Measurements from ENCODE around the gene ACBD4. TPM values are rescaled to one million over a fixed set of nuclear protein-coding genes. Genes with fewer than 3 reads are reported as not detected.

Gene ACBD4
- total and polyA plus RNA-seq, 2 of the 13 experiments (the other 11 are each of a cell fraction or from before 2014, with no cell fraction given) = 16.1 to 26.9 TPM

DNA sequence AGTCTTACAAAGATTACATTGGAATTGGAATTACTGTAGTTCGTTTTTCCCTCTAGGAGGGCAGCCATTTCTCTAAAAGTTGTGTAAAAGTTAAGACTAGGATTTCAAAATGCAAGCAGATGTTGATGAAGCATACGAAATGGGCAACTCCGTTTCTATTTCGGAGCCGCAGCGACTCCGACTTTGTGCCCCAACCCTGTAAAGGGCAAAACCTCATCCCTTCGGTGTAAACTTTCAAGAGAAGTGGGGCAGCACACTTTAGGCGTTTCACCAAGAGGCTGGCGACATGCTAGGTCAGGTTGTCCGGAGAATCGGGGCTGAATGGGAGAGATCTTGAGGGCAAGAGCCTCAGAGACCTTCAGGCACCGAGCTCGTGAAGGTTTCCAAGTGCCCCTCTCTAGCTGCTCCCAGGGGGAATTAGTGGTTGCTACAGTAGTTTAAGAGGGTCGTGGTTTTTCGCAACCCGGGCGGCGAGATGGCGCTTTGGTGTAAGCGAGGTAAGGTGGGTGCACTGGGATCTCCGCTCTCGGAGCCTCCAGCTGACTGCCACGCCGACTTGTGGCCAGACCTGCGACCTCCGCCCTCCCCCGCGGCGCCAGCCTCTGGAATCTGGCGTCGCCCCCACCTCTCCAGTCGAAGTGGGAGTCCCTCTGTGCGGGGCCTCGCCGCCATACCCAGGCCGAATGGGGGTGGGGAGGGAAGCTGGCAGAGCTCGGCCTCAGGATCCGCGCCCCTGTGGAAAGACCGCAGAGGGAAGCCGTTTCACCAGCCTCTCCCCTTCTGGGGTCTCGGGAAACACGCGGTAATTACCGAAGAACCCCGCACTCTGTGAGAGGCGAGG lies 25.2 kb downstream of the ACBD4 start (continued):
- no peak for TF ChIP-seq NR3C1 (CRISPR knock-in tag; IDR thresholded peaks at IDR 0.05)
- TF ChIP-seq KDM1A (CRISPR knock-in tag; IDR thresholded peaks at IDR 0.05) = no peak
- TF ChIP-seq, protein P1, sequence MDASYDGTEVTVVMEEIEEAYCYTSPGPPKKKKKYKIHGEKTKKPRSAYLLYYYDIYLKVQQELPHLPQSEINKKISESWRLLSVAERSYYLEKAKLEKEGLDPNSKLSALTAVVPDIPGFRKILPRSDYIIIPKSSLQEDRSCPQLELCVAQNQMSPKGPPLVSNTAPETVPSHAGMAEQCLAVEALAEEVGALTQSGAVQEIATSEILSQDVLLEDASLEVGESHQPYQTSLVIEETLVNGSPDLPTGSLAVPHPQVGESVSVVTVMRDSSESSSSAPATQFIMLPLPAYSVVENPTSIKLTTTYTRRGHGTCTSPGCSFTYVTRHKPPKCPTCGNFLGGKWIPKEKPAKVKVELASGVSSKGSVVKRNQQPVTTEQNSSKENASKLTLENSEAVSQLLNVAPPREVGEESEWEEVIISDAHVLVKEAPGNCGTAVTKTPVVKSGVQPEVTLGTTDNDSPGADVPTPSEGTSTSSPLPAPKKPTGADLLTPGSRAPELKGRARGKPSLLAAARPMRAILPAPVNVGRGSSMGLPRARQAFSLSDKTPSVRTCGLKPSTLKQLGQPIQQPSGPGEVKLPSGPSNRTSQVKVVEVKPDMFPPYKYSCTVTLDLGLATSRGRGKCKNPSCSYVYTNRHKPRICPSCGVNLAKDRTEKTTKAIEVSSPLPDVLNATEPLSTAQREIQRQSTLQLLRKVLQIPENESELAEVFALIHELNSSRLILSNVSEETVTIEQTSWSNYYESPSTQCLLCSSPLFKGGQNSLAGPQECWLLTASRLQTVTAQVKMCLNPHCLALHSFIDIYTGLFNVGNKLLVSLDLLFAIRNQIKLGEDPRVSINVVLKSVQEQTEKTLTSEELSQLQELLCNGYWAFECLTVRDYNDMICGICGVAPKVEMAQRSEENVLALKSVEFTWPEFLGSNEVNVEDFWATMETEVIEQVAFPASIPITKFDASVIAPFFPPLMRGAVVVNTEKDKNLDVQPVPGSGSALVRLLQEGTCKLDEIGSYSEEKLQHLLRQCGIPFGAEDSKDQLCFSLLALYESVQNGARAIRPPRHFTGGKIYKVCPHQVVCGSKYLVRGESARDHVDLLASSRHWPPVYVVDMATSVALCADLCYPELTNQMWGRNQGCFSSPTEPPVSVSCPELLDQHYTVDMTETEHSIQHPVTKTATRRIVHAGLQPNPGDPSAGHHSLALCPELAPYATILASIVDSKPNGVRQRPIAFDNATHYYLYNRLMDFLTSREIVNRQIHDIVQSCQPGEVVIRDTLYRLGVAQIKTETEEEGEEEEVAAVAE (CRISPR knock-in tag; IDR thresholded peaks at IDR 0.05; ENCODE audit: borderline replicate concordance) = no peak
- no peak for TF ChIP-seq FIP1L1 (IDR thresholded peaks at IDR 0.05; ENCODE audit: borderline replicate concordance, insufficient read depth, low read depth, low read length)
- TF ChIP-seq YEATS2 (CRISPR knock-in tag; IDR thresholded peaks at IDR 0.05; ENCODE audit: borderline replicate concordance) = no peak
- TF ChIP-seq ZNF451 (CRISPR knock-in tag; IDR thresholded peaks at IDR 0.05) = no peak
- TF ChIP-seq ZNF616 (CRISPR knock-in tag; IDR thresholded peaks at IDR 0.05; ENCODE audit: low read depth) = peak; percentile 78; the same call in 1 of the 2 replicates
- TF ChIP-seq NAIF1 (CRISPR knock-in tag; IDR thresholded peaks at IDR 0.05; ENCODE audit: borderline replicate concordance) = peak; percentile 20; the same call in 1 of the 2 replicates
- TF ChIP-seq, protein P2, sequence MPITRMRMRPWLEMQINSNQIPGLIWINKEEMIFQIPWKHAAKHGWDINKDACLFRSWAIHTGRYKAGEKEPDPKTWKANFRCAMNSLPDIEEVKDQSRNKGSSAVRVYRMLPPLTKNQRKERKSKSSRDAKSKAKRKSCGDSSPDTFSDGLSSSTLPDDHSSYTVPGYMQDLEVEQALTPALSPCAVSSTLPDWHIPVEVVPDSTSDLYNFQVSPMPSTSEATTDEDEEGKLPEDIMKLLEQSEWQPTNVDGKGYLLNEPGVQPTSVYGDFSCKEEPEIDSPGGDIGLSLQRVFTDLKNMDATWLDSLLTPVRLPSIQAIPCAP (CRISPR knock-in tag; IDR thresholded peaks at IDR 0.05; ENCODE audit: low read depth) = no peak; the same call in 1 of the 2 replicates
- no peak for TF ChIP-seq ZNF775 (CRISPR knock-in tag; IDR thresholded peaks at IDR 0.05; ENCODE audit: borderline replicate concordance)
- peak; percentile 47; the same call in 1 of the 2 replicates for TF ChIP-seq ZNF510 (CRISPR knock-in tag; IDR thresholded peaks at IDR 0.05; ENCODE audit: low read depth)
- no peak for TF ChIP-seq KAT8 (CRISPR knock-in tag; IDR thresholded peaks at IDR 0.05)
- peak; percentile 67; the same call in 1 of the 2 replicates for TF ChIP-seq EED (CRISPR knock-in tag; IDR thresholded peaks at IDR 0.05)
- TF ChIP-seq IKZF1 (IDR thresholded peaks at IDR 0.05) = no peak
- TF ChIP-seq FOSL1 (CRISPR knock-in tag; IDR thresholded peaks at IDR 0.05; ENCODE audit: borderline replicate concordance) = peak; percentile 44; the same call in 1 of the 2 replicates
